Stimulated activated CD8-positive, alpha-beta memory T cell treated with anti-CD3 and anti-CD28 coated beads, Interleukin-15, amount 100 ng/mL, for 4 hours (primary cell): ENCODE results near the gene PSMG4.

Experiments
- DNase-seq, 2 donors: peaks; one replicate each; pipeline ENCODE4 v3.0.0-alpha.2; 2020; ENCODE audit warnings: low read depth in 2 of 2

PSMG4 gene

DNA sequence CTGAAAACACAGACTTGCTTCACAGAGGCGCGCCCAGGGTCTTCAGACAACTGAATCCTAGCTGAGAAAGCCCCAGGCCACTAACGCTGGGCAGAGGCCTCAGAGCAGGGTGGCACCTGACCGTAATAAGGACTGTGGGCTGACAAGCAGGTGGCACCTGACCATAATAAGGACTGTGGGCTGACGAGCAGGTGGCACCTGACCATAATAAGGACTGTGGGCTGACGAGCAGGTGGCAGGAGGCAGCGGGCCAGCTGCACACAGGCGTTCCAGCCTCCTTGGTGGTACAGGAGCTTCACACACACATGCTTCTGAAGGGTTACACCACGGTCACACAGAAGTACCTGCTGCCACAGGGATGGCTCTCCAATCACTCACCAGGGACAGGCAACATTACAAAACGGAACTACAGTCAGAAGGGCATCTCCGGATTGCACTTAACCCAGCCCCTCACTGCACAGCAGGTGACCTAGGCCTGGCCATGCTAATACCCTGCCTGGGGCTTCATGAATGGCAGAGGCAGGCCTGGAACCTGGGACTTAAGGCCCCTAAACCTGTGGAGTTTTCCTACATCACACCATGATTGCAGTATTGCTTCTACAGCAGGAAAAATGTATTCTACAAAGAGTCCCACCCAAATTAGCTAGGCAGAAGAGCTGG lies 50.8 kb downstream of the PSMG4 start:
- no peak for DNase-seq

DNA sequence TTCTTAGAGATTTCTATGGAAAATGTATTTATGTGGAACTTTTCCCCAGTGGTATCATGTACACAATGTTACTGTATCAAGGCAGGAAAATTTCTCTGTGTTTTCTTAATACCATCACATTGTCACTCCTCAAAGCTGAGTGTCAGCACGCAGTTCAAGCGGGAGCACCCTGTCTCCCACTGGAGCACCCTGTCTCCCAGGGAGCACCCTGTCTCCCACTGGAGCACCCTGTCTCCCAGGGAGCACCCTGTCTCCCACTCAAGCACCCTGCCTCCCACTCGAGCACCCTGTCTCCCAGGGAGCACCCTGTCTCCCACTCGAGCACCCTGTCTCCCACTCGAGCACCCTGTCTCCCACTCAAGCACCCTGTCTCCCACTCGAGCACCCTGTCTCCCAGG lies 51.3 kb downstream of the PSMG4 start:
- DNase-seq: no peak

DNA sequence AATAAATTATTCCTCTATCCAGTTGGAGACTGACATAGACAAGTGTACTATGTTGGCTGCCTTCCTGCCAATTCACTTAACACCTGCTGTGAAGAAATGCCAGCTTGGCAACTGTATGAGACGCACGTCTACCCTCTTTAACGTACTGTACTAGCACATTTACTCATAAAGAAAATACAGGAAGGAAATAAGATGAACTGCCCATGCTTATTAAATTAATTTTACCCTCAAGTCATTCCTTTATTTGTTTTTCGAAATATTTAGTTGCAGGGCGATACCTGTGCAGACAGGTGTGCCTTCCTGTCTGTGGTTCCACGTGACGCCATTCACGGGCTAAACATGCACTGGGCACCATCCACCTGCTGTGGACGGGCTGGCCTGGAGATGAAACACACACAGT lies 52.0 kb downstream of the PSMG4 start:
- DNase-seq: no peak

DNA sequence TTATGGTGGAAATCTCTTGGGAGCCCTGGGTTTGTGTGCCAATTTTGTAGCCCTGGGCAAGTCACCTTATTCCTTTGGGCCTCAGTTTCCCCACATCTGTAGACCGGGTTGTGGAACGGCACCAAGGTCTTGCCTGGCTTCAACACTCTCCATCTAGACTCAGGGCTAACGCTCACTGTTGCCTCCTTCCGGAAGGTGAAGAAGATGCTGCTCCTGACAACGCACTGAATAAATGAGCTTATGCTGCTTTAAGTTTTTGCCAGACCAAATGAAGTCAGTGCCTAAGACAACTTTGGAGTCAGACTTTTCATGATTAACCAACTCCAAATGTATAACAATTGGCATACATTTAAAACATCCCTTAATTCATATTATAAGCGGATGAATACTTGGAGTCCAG lies 53.1 kb downstream of the PSMG4 start:
- no peak for DNase-seq

DNA sequence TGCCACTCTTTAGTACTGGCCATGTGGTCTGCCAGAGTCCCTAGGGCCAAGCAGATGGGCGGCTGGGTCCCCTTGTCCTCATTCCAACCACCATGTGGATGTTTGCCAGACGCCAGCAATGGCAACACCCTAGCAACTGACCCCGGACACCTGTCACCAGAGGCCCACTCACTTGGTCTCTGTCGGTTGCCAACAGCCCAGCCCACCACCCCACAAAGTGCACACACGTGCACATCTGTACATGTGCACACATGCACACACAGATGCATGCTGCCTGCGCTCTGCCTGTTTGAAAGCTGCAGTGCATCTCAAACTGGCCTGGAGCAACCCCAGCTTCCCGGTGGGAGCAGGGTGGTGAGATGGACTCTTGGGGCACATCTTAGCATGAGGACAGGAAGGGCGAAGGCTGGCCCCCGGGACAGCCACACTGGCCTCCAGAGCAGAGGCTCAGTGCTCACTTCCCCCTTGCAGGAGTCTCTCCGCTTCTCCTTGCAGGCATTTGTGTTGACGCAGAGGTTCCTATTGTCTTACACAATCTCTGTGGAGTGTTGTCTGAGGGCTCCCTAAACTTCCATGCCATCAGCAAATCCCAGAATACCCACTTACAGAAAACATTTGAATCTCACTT lies 54.0 kb downstream of the PSMG4 start:
- no peak for DNase-seq

DNA sequence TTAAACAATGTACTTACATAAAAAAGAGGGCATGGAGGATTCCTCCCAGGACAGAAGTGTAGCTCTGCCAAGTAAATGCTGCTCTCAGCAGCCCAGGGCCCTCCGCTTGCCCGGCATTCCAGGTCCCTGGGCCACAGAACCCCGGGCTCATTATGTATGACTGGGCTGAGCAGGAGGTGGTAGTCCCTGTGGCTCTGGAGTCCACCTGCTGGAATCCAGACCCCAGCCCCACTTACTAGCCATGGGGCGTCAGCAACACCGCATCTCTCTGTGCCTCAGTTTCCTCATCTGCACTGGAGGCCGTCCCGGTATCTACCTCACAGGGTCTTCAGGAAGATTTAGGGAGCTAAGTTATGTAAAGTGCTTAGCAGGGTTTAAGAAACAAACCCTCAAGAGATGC lies 55.4 kb downstream of the PSMG4 start:
- DNase-seq: no peak

DNA sequence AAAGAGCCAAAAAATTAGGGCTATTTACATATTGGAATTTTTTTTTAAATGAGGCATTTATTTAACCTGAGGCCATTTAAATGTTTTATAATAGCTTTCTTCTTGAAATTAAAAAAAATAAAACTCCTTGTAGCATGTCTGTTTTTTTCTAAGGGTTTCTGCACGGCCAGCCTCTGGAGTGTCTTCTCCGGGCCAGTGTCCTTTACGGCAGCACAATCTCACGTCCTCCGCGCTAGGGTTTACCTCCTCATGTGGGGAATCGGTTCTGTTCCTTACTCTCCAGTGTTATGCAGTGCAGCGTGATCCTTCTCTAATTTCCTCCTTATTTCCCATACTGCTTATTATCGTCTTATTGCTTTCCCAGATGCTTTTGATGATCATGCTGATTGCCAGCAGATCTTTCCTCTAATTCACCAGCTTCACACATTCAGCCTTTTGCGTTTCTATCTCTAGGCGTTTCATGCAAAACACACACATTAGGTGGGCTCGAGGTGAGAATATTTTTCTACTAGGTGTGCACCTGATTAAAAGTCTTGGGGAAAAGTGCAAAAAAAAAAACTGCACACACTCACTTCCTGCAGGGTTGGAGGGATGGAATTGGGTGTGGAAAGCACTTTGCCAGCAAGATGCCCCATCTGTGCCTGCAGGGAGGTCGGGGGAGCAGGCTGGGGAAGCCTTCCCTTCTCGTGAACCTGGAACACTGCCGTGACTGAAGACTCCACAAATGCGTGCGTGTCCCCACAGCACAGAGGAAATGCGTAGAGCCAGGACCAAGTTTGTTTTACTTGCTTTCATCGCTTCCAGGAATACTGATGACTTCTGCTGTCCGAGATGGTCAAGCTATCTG lies 56.1 kb downstream of the PSMG4 start:
- no peak for DNase-seq

DNA sequence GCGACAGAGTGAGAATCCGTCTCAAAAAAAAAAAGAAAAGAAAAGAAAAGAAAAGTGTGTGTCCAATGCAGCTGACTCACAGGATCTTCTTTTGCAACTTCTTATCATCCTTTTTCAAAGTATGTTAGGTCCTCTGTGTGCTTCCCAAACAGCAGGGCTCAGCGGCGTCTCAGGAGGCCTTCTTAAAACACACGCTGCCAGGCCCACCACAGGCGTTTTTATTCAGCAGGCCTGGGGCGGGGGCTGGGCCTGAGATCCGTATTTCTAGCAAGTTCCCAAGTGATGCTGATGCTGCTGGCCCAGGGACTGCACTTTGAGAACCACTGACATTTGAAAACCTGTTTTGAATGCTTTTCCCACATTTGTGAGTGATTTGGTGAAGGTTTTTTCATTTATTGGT lies 57.1 kb downstream of the PSMG4 start:
- DNase-seq: no peak

DNA sequence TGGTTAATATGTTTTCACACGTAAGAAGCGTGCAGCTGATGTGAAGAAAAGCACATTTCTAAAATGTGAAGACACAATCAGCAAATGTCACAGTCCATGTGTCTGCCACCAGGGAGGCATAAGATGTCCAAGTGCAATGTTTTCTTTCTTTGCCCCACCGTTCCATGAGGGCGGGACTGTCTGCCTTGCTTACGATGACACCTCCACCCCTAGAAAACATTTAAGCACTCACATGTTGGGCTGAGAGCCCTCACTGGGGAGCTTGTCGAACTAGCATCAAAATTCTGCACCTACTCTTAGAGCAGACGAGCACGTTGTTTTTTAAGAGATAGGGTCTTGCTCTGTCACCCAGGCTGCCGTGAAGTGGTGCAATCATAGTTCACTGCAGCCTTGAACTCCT lies 57.6 kb downstream of the PSMG4 start:
- DNase-seq: no peak

DNA sequence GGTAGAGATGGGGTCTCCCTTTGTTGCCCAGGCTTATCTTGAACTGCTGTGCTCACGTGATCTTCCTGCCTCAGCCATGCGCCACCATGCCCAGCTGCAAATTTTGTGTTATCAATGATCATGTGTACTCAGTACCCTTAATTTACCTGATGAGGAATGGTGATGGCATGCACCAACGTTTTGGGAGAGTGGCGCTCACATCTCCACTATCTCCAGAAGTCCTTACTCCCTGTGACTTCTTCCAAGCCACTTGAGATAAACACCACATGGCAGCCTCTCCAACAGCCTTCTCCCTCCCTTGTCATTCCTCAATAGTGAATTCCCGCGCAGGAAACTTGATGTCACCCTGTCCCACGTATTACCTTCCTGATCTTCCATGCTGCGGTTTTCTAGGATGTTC lies 58.1 kb downstream of the PSMG4 start:
- DNase-seq: no peak
